Stromal cell of bone marrow (primary cell): ENCODE results near the gene CILP2.
A peak's percentile ranks its signal among the peaks of the same experiment; 100 is the strongest.

Experiments
- DNase-seq: peaks from one replicate; pipeline ENCODE4 v3.0.0-alpha.2; 2012; ENCODE audit warnings: low read depth

CILP2 gene

DNA sequence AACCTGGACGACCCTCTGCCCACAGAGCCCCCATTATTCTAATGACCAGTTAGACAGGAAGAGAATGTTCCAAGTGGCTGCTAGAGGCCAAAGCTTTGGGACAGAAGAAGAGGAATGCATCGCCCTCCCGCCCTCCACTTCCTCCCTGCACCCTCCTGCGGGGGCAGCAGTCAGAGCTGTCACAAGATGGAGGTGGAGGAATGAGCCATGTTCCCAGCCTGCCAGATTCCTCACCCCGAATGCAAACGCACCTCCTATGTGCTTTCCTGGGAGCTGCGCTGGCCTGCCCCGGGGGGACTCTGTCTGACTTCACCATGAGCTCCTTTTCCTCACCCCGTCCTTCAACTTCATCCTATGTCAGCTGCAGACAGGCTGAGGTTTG lies 7.7 kb upstream of the CILP2 start:
- DNase-seq: no peak

DNA sequence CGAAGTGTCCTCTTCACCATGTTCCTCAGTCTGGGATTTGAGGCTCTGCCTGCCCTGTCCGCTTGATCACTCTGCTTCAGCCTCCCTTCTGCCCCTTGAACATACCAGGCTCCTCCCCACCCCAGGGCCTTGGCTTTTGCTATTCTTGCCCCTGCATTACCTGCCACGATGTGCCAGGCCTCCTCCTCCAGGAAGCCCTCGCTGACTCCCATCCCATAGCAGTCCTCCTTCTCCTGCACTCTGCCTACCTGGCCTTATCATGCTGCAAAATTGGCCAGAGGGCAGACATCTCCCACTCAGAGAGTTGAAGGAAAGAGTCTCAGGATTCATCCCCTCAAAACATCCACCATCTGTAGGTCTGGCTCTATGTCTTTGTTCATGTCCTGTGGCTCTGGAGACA lies 7.2 kb upstream of the CILP2 start:
- DNase-seq: no peak

DNA sequence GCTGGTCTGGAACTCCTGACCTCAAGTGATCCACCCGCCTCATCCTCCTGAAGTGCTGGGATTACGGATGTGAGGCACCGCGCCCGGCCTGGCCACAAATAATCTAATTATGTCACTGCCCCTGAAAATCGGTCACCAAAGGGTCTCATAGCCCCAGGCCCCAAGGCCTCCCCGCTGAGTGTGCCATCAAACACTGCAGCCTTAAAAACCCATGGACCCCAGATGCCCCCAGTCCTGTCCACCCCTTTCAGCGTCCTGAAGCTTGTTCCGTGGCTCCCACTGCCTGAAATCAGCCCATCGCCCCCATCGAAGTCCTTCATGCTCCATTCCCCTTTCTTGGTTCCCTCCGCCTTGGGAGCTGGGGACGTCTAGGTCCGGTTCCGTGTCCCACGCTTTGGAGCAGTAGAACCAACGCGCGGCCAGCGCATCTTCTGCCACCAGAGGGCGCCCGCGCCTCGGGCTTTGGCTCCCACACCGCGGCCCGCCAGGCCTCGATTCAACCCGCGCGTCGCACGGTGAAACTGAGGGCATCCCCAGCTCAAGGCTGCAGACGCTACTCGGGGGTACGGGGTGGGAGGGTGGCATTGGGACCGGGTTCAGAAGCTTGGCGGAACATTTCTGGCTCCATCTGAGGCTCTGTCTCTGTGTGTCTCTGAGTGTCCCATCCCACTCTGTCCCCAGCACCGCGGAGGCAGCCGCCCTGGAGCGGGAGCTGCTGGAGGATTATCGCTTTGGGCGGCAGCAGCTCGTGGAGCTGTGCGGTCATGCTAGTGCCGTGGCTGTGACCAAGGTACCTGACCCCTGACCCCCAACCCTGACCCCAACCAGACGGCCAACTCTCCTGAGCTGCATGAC lies 5.9 kb upstream of the CILP2 start:
- DNase-seq: peak; percentile 35

DNA sequence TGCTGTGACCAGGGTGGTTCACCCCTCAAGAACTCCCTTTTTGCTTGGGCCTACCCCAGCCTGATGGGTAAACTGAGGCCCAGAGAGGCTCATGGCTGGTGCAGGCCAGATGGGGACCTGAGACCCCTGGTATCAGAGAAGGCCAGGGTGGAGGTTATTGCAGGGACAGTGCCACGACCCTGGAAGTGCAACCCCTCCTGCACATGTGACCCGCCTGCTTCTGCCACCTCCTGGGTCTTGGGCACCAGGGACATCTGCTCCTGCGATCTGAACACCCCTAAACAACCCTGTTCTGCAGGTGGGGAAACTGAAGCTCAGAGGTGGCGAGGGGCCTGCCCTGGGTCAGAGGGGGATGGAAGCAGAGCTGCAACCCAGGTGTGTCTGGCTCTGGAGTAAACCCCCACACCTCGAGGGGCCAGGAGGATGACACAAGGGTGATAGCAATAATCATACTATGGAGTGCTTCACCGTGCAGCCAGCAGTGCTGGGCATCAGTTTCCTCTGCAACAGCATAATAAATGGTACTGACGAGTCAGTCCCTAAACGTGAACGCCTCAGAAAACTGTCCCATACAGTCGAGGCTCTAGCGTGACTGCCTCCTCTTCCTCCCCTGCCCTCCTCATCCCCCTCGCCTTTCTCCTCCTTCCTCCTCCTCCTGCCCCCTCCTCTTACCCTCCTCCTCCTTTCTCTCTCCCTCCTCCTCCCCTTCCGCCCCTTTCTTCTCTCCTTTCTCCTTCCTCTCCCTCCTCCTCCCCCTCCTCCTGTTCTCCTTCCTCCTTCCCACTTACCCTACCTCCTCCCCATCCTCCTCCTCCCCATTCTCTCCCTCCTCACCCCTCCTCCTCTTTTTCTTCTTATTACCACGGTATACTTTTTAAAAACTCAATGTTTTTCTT lies 5.0 kb upstream of the CILP2 start:
- DNase-seq: no peak

DNA sequence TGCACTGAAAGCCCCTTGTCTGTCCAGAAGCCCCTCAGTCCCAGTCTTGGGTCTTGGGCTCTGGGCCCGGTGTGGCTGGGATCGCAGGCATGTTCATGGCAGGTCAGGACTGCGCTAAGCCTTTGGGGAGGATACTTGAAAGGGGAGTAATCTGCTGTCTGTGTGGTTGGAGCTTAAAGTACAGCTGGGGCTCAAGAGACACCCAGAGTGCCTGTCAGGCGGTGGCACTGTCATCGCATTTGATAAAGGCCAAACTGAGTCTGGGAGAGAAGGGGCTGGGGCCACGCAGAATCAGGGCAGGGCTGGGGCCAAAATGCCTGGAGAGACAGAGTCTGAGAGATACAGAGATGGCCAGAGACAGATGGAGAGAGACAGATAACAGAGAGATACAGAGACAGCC lies 4.2 kb upstream of the CILP2 start:
- no peak for DNase-seq

DNA sequence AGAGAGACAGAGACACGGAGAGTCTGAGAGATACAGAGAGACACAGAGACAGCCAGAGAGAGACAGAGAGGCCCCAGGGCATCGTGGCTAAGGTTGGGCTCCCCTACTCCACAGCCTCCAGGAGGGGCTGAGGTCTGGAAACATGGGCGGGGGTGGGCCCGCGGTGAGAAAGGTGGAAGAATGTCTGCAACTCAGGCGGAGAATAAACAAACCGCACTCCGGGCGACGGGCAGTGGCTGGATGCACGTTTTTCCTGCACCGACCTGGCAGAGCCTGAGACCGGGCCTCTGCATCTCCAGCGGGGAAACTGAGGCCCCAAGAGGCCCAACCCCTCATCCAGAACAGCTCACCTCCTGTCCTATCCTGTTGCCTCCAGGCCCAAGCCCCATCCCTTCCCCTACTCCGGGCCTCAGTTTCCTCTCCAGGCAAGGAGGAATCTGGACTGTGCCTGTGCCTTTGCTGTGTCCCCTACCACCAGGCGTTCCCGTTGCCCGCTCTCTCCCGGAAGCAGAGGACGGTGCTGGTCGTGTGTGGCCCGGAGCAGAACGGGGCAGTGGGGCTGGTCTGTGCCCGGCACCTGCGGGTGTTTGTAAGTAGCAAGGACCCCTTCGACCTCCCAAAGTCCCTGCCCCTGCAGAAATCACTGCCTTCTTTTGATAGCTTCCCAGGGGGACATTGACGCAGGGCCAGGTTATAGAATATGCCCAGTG lies 3.4 kb upstream of the CILP2 start:
- DNase-seq: no peak

DNA sequence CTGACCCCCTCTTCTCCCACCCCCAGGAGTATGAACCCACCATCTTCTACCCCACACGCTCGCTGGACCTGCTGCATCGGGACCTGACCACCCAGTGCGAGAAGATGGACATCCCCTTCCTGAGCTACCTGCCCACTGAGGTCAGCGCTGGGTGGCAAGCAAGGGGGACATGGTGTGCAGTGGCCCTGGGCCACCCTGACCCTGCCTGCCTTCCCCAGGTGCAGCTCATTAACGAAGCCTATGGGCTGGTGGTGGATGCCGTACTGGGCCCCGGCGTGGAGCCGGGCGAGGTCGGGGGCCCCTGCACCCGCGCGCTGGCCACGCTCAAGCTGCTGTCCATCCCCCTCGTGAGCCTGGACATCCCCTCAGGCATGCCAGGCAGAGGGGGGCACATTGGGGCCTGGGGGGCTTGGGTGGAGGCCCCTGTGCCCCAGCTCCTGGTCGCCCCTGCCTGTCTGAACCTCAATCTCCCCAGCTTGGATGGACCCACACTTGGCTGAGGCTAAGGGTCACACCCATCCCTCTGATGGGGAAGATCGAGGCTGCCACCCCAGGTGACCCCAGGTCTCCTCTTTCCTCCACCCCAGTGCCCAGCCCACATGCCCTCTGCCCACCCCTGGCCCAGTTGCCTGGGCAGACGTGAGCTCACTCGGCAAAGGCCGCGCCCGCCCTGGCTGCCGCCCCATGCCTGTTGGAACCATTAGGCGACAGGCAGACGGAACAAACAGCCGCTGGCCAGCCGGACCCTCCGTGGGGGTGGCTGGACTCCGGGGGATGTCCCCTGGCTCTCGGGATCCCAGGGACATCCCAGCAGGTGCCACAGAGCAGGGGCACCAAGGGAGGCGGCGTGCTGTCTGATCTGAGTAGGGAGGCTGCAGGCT lies 2.5 kb upstream of the CILP2 start:
- DNase-seq: no peak

DNA sequence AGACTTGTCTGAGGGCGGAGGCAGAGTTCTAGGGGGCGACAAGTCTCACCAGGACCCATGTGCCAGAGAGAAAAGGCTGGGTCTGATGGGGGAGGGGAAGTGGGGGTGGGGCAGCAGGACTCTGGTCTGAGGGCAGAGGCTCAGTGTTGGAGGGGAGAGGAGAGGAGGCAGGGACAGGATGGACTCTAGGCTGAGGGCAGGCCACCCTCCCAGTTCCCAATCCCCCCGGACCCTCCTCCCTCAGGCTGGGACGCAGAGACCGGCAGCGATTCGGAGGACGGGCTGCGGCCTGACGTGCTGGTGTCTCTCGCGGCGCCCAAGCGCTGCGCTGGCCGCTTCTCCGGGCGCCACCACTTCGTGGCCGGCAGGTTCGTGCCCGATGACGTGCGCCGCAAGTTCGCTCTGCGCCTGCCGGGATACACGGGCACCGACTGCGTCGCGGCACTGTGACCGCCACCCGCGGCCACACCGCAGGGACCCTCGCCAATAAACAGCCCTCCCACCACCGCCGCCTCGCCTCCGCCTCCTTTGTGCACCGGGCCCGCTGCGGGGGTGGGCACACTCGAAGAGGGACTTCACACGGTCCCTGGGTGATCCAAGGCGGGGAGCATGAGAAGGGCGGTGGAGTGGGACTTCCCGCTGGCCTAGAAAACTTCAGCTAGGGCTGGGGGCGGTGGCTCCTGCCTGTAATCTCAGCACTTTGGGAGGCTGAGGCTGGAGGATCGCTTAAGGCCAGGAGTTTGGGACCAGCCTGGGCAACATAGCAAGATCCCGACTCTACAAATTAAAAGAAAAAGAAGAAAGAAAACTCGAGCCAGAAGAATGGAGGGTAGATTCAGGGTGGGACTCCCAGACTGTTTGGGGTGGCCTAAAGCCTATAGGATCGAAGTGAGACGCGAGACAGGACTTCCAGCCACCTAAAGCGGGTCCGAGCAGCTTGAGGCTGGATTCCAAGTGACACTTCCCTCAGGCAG lies 703 bp upstream of the CILP2 start:
- DNase-seq: no peak

DNA sequence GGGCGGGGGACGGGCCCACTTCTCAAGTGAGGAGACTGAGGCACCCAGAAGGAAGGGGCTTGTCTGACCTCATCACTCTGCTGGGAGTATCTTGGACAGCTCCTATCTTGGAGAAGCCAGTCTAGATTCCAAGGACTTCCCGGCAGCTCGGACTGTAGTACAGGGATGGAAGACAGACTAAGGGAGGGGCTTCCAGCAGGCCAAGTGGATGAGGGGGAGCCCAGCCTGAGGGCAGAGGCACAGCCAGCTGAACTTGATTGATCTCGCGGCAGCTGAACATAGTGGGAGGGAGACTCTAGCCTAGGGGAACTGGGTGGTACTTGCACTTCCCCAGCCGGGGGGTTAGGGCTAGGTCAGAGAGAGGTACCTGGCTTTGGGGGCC lies 711 bp downstream of the CILP2 start:
- no peak for DNase-seq

DNA sequence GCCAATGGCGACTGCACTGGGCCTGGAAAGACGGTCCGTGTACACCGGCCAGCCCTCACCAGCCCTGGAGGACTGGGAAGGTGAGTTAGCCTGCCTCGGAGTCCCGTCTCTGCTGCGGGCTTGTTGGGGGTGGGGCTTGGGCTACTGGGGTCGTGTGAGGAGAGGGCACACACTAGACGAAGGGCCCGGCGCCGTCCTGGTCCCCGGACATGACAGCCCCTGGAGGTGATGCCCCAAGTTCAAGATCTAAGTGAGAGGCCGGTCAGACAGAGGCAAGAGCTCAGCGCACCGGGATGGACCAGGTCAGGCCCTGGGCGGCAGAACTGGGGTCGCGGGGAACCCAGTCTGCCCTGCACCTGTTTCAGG lies 1.6 kb downstream of the CILP2 start:
- DNase-seq: no peak

DNA sequence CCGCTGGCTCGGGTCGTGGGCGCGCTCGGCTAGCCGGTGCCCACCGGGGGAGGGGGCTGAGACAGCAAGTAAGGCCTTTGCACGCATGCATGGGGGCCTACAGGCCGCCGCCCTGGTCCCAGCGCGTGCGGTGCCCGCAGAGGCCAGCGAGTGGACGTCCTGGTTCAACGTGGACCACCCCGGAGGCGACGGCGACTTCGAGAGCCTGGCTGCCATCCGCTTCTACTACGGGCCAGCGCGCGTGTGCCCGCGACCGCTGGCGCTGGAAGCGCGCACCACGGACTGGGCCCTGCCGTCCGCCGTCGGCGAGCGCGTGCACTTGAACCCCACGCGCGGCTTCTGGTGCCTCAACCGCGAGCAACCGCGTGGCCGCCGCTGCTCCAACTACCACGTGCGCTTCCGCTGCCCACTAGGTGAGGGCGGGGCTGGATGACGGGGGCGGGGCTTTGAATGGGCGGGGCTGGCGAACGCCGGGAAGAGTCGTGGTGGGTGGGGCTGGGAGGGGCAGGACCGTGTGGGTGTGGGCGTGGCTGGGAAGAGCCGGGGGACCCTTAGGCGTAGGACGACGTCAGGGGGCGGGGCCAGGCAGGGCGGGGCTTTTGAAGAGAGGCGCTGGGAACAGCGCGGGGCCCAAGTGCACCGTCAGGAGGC lies 2.1 kb downstream of the CILP2 start:
- no peak for DNase-seq

DNA sequence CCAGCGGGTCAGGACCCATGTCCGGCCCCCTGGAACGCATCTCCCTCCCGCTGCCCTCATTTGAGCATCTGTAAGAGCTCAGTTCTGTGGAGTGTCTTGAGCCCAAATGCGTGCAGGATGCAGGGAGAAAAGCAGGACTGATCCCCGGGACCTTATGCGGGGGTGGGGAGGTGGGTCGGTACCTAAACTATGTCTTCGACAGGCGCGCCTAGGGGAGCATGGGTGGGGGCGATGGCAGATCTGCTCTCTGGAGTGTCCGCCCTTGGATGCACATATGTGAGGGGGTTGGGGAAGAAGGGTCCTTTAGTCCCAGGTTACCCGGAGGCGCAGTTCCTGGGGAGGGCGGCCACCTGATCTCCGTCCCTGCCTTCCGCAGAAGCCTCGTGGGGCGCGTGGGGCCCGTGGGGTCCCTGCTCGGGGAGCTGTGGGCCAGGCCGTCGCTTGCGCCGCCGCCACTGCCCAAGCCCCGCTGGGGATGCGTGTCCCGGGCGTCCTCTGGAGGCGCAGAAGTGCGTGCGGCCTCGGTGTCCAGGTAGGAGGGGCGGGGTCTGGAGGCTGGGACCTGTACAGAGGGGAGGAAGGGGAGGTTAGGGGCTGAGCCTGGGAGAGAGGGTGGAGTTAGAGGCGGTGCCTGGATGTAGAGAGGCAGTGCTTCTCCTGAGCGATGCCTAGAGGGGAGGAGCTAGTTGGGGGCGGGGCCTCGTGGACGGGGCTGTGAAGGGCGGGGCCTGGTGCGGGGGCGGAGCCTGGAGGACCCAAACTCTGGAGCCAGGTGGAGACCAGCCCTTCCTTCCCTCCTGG lies 2.9 kb downstream of the CILP2 start:
- DNase-seq: no peak

DNA sequence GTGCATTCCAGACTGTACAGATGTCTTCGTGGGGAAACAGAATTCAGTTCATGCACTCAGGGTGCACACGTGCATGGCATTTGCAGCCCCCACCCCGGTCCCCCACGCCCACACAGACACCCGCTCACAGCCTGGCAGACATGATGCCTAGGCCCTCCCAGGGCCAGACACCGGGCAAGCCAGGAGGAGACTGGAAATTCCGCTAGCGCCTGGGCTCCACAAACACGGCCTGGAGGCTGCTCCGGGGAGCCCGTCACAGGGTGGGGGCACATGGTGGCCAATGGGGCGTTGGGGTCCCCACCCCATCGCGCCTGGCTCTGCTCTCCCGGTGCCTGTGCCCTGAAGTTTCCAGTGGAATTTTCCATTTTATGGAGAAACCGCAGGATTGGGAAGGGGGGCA lies 3.6 kb downstream of the CILP2 start:
- no peak for DNase-seq

DNA sequence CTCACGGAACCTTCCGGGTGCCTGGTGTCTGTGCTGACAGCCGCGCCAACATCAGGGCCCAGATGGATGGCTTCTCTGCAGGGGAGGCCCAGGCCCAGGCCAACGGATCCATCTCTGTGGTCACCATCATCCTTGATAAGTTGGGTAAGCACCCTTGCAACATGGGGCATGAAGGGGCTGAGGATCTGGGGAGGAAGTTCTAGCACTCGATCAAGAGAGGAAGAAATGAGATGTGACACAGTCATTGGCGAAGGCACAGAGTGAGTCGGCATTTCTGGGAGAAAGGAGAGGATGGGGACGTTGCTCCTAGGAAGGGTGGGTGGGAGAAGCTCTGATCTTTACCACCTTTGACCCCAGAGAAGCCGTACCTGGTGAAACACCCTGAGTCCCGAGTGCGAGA lies 4.4 kb downstream of the CILP2 start:
- no peak for DNase-seq

DNA sequence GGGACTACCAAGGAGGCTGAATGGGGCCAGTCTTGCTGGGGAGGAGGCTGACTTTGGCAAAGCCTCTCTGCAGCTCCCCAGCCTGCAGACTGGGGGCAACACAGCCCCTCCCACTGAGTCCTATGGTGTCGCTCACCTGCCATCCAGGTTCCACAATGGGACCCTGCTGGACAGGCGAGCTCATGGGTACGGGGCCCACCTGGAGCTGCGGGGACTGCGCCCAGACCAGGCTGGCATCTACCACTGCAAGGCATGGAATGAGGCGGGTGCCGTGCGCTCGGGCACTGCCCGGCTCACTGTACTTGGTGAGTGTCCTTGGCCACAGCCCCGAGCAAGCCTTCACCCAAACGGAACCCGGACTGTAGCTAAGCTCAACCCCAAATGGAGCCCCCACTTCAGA lies 5.0 kb downstream of the CILP2 start:
- no peak for DNase-seq

DNA sequence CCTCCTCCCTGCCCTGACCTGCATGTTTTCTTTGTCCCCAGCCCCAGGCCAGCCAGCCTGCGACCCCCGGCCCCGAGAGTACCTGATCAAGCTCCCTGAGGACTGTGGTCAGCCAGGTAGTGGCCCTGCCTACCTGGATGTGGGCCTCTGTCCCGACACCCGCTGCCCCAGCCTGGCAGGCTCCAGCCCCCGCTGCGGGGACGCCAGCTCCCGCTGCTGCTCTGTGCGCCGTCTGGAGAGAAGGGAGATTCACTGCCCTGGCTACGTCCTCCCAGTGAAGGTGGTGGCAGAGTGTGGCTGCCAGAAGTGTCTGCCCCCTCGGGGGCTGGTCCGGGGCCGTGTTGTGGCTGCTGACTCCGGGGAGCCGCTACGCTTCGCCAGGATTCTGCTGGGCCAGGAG lies 5.6 kb downstream of the CILP2 start:
- no peak for DNase-seq

DNA sequence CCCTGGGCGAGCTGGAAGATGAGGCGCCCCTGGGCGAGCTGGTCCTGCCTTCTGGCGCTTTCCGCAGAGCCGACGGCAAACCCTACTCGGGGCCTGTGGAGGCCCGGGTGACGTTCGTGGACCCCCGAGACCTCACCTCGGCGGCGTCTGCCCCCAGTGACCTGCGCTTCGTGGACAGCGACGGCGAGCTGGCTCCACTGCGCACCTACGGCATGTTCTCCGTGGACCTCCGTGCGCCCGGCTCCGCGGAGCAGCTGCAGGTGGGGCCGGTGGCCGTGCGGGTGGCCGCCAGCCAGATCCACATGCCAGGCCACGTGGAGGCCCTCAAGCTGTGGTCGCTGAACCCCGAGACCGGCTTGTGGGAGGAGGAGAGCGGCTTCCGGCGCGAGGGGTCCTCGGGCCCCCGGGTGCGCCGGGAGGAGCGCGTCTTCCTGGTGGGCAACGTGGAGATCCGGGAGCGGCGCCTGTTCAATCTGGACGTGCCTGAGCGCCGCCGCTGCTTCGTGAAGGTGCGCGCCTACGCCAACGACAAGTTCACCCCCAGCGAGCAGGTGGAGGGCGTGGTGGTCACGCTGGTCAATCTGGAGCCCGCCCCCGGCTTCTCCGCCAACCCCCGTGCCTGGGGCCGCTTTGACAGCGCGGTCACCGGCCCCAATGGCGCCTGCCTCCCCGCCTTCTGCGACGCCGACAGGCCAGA lies 6.3 kb downstream of the CILP2 start:
- no peak for DNase-seq

DNA sequence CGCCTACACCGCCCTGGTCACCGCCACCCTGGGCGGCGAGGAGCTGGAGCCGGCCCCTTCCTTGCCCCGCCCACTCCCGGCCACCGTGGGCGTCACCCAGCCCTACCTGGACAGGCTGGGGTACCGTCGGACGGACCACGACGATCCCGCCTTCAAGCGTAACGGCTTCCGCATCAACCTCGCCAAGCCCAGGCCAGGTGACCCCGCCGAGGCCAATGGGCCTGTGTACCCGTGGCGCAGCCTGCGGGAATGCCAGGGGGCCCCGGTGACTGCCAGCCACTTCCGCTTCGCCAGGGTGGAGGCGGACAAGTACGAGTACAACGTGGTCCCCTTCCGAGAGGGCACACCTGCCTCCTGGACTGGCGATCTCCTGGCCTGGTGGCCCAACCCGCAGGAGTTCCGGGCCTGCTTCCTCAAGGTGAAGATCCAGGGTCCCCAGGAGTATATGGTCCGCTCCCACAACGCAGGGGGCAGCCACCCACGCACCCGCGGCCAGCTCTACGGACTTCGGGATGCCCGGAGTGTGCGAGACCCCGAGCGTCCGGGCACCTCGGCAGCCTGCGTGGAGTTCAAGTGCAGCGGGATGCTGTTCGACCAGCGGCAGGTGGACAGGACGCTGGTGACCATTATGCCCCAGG lies 7.0 kb downstream of the CILP2 start:
- no peak for DNase-seq
